B cell (primary cell): Measurements from ENCODE around the gene THADA.

Experiments used
- EZH2 ChIP-seq: IDR thresholded peaks from 2 replicates; pipeline ENCODE4 v1.6.1; 2012; ENCODE audit warnings: borderline replicate concordance, low read depth, mild to moderate bottlenecking, moderate library complexity, low read length; ENCODE audit not compliant: insufficient read depth, poor library complexity, severe bottlenecking
- TF ChIP-seq, protein P1 (sequence below): fragments of 200-600 bp; IDR thresholded peaks from one replicate; pipeline ENCODE4 v1.8.0; 2022; ENCODE audit warnings: antibody characterized with exemption, mild to moderate bottlenecking

DNA sequence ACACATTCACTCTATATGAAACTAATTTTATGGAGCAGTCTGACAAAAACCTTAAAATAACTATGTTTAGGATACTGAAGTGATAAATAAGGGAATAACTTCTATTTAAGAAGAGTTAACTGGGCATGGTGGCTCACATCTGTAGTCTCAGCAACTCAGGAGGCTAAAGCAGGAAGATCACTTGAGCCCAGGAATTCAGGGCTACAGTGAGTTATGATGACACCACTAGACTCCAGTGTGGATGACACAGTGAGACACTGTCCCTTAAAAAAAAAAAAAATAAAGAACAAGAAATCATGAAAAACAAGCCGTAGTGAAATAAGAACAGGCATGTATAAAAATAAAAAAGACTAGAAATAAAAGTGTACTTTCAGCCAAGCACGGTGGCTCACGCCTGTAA is 82.0 kb downstream of the THADA start:
- no peak for TF ChIP-seq EZH2
- TF ChIP-seq, protein P1, sequence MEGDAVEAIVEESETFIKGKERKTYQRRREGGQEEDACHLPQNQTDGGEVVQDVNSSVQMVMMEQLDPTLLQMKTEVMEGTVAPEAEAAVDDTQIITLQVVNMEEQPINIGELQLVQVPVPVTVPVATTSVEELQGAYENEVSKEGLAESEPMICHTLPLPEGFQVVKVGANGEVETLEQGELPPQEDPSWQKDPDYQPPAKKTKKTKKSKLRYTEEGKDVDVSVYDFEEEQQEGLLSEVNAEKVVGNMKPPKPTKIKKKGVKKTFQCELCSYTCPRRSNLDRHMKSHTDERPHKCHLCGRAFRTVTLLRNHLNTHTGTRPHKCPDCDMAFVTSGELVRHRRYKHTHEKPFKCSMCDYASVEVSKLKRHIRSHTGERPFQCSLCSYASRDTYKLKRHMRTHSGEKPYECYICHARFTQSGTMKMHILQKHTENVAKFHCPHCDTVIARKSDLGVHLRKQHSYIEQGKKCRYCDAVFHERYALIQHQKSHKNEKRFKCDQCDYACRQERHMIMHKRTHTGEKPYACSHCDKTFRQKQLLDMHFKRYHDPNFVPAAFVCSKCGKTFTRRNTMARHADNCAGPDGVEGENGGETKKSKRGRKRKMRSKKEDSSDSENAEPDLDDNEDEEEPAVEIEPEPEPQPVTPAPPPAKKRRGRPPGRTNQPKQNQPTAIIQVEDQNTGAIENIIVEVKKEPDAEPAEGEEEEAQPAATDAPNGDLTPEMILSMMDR: no peak
